Measurements from ENCODE around the gene SPON2.

- TF ChIP-seq POLR2A (IDR thresholded peaks at IDR 0.05; ENCODE audit: low read depth, low read length): no peak
- TF ChIP-seq POLR2AphosphoS5 (IDR thresholded peaks at IDR 0.05; ENCODE audit: low read depth, low read length): no peak
These were observed 814 bp downstream of the SPON2 start for GRCh38 chr4:1171311-1172227.

All from GM12892 (cell line).